GM18526 (cell line): ENCODE measurements around the gene OSBP2.

Experiments used
- POLR2A ChIP-seq: IDR thresholded peaks from 3 replicates; pipeline ENCODE4 v1.6.1; 2011; ENCODE audit not compliant: insufficient read length; ENCODE audit errors: extremely low read depth

The OSBP2 gene

GRCh38 chr22:30837531-30837930 is 142.9 kb downstream of the OSBP2 start:
- no peak for TF ChIP-seq POLR2A

GRCh38 chr22:30838111-30838510 is 143.4 kb downstream of the OSBP2 start:
- no peak for TF ChIP-seq POLR2A

GRCh38 chr22:30841273-30841672 is 146.6 kb downstream of the OSBP2 start:
- TF ChIP-seq POLR2A, result no peak

- no peak for TF ChIP-seq POLR2A
Observed at GRCh38 chr22:30843245-30843644, 148.6 kb downstream of the OSBP2 start.

GRCh38 chr22:30847583-30847982 is 152.9 kb downstream of the OSBP2 start:
- TF ChIP-seq POLR2A, result no peak

GRCh38 chr22:30855266-30855665 is 160.6 kb downstream of the OSBP2 start:
- TF ChIP-seq POLR2A, result no peak

- no peak for TF ChIP-seq POLR2A
Observed at GRCh38 chr22:30855677-30856518, 161.2 kb downstream of the OSBP2 start.

GRCh38 chr22:30856741-30857502 is 162.2 kb downstream of the OSBP2 start:
- TF ChIP-seq POLR2A, result no peak

- no peak for TF ChIP-seq POLR2A
Observed at GRCh38 chr22:30857791-30858190, 163.1 kb downstream of the OSBP2 start.

GRCh38 chr22:30858976-30859713 is 164.5 kb downstream of the OSBP2 start:
- no peak for TF ChIP-seq POLR2A

GRCh38 chr22:30859714-30860095 is 165.0 kb downstream of the OSBP2 start:
- no peak for TF ChIP-seq POLR2A

GRCh38 chr22:30860176-30861105 is 165.8 kb downstream of the OSBP2 start:
- no peak for TF ChIP-seq POLR2A

- no peak for TF ChIP-seq POLR2A
Observed at GRCh38 chr22:30861131-30861530, 166.5 kb downstream of the OSBP2 start.

- no peak for TF ChIP-seq POLR2A
Observed at GRCh38 chr22:30861688-30862552, 167.2 kb downstream of the OSBP2 start.
